Activated CD8-positive, alpha-beta T cell treated with anti-CD3 and anti-CD28 coated beads for 36 hours (primary cell): ENCODE measurements around the gene TLR8. TPM values are rescaled to one million over a fixed set of nuclear protein-coding genes. Genes with fewer than 3 reads are reported as not detected.

Experiments used
- ATAC-seq: fragments of 200-7000 bp; cut with Tn5 transposase; one replicate; pipeline ENCODE4 v1.10.0; 2021; ENCODE audit warnings: mild to moderate bottlenecking, moderate library complexity
- CTCF ChIA-PET: fragments of 350-600 bp; sonication (Branson Sonifier 250); formaldehyde crosslinking; loops from one replicate; lab custom pipeline; 2021; ENCODE audit warnings: antibody characterized with exemption; lab: Charles Lee
- POLR2A ChIA-PET: fragments of 350-600 bp; sonication (Branson Sonifier 250); formaldehyde crosslinking; loops from one replicate; lab custom pipeline; 2021; ENCODE audit warnings: antibody characterized with exemption; lab: Charles Lee
- DNase-seq: peaks from one replicate; pipeline ENCODE4 v3.0.0-alpha.2; 2020
- H3K27ac Mint-ChIP-seq: one replicate; pipeline ENCODE4 v1.8.0; 2021; ENCODE audit warnings: mild to moderate bottlenecking, mixed read lengths
- H3K27me3 Mint-ChIP-seq: one replicate; pipeline ENCODE4 v1.8.0; 2021; ENCODE audit warnings: mixed read lengths
- H3K36me3 Mint-ChIP-seq: one replicate; pipeline ENCODE4 v1.8.0; 2021; ENCODE audit warnings: low read depth, mixed read lengths
- H3K4me1 Mint-ChIP-seq: one replicate; pipeline ENCODE4 v1.8.0; 2021; ENCODE audit warnings: low read depth, mixed read lengths
- H3K4me3 Mint-ChIP-seq: one replicate; pipeline ENCODE4 v1.8.0; 2021; ENCODE audit warnings: mild to moderate bottlenecking, moderate library complexity, mixed read lengths
- H3K9me3 Mint-ChIP-seq: one replicate; pipeline ENCODE4 v1.8.0; 2021; ENCODE audit warnings: mixed read lengths
- intact Hi-C: fragments of 100-400 bp; cut with micrococcal nuclease; formaldehyde crosslinking; loops from one replicate; pipeline ENCODE4 v1.10.0; 2022
- total RNA-seq, 2 experiments: library from RNA; stranded (reverse); gene quantifications; one replicate each; pipeline ENCODE4 v1.2.3, GENCODE V29; 2021
- TF ChIP-seq, protein P1 (sequence below): fragments of 200-600 bp; IDR thresholded peaks from one replicate; pipeline ENCODE4 v1.8.0; 2022; ENCODE audit warnings: antibody characterized with exemption, mild to moderate bottlenecking

Gene TLR8
- total RNA-seq, 2 experiments from 2014 or later, result not detected

DNA sequence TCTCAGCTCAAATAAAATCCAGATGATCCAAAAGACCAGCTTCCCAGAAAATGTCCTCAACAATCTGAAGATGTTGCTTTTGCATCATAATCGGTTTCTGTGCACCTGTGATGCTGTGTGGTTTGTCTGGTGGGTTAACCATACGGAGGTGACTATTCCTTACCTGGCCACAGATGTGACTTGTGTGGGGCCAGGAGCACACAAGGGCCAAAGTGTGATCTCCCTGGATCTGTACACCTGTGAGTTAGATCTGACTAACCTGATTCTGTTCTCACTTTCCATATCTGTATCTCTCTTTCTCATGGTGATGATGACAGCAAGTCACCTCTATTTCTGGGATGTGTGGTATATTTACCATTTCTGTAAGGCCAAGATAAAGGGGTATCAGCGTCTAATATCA, 18.7 kb upstream of the TLR8 start:
- TF ChIP-seq, protein P1, sequence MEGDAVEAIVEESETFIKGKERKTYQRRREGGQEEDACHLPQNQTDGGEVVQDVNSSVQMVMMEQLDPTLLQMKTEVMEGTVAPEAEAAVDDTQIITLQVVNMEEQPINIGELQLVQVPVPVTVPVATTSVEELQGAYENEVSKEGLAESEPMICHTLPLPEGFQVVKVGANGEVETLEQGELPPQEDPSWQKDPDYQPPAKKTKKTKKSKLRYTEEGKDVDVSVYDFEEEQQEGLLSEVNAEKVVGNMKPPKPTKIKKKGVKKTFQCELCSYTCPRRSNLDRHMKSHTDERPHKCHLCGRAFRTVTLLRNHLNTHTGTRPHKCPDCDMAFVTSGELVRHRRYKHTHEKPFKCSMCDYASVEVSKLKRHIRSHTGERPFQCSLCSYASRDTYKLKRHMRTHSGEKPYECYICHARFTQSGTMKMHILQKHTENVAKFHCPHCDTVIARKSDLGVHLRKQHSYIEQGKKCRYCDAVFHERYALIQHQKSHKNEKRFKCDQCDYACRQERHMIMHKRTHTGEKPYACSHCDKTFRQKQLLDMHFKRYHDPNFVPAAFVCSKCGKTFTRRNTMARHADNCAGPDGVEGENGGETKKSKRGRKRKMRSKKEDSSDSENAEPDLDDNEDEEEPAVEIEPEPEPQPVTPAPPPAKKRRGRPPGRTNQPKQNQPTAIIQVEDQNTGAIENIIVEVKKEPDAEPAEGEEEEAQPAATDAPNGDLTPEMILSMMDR, result no peak
- Mint-ChIP-seq H3K4me3 (no peak overlapping the region), H3K27me3 (no peaks in the 10 kb centered on the region), H3K9me3 (no peaks in the 10 kb centered on the region), H3K27ac (no peak overlapping the region), H3K4me1 (peaks cover 29% of the 10 kb centered on the region), H3K36me3 (no peaks in the 10 kb centered on the region)
- POLR2A ChIA-PET, result no interaction called here
- intact Hi-C loops, result no loop called here
- DNase-seq (no peak), ATAC-seq (no peak)
- CTCF ChIA-PET, result interaction anchor here (2.2 kb wide), 1 partner anchor 186 kb away, joined by 5 read pairs; no protein-coding TSS in a partner anchor

DNA sequence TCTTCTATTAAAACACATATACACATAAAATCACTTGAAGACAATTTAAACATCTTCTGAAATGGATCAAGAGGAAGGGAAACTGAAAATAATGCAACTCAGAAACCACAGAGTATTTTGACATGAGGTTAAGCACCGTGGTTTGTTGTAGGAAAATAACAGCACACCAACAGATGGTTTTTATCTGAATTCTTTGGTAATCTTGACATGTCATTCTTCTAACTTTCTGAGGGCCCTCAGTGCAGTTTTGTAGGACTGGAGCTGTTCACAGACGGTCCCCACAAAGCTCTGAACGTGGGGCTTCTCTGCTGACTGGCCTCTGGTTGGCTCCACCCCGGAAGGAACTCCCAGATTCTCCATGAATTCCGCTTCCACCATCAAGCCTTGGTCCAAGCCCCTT, 16.0 kb upstream of the TLR8 start:
- H3K4me1 Mint-ChIP-seq, result peaks cover 33% of the 10 kb centered on the region
- intact Hi-C loops, result loop anchor here (10.0 kb wide), 1 partner anchor 186 kb away; no protein-coding TSS in a partner anchor
- DNase-seq (no peak), ATAC-seq (peak; percentile 58)
- POLR2A ChIA-PET, result interaction anchor here (1.3 to 1.9 kb wide), 2 partner anchors 10 to 79 kb away, joined by 3 to 4 read pairs; no protein-coding TSS in a partner anchor
- TF ChIP-seq, protein P1, result no peak
- H3K36me3 Mint-ChIP-seq, result no peaks in the 10 kb centered on the region
- peak overlapping the region; percentile 60 for H3K27ac Mint-ChIP-seq
- H3K27me3 Mint-ChIP-seq, result no peaks in the 10 kb centered on the region
- H3K9me3 Mint-ChIP-seq, result no peaks in the 10 kb centered on the region
- no peak overlapping the region for H3K4me3 Mint-ChIP-seq
- CTCF ChIA-PET, result interaction anchor here (1.0 to 1.1 kb wide), 2 partner anchors 11 to 76 kb away, joined by 3 read pairs; no protein-coding TSS in a partner anchor

DNA sequence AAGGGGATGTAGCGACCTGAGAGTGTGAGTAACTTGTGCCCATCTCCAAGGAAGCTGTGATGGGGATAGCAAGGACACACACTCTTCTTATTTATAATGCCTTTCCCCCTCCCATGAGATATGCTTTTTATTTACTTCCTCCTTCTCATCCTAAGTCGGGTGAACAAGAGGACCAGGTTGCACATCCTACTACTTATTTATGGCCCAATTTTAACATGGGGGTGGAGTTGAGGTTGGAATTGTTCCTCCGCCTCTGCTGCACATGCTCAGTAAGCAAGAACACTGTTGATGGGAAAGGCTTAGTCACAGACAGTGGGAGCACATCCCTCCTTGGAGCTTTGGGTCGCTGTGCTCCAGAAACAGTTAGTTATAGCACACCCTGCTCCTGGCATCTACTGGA, 15.2 kb upstream of the TLR8 start:
- H3K36me3 Mint-ChIP-seq, result no peaks in the 10 kb centered on the region
- ChIA-PET CTCF (interaction anchor here (0.7 to 1.1 kb wide), 2 partner anchors 10 to 96 kb away, joined by 3 read pairs; no protein-coding TSS in a partner anchor), POLR2A (interaction anchor here (1.0 to 1.9 kb wide), 3 partner anchors 10 to 80 kb away, joined by 3 to 4 read pairs (median 3); no protein-coding TSS in a partner anchor)
- H3K4me3 Mint-ChIP-seq, result no peak overlapping the region
- intact Hi-C loops, result loop anchor here (10.0 kb wide), 1 partner anchor 186 kb away; no protein-coding TSS in a partner anchor
- no peaks in the 10 kb centered on the region for H3K27me3 Mint-ChIP-seq
- no peaks in the 10 kb centered on the region for H3K9me3 Mint-ChIP-seq
- ATAC-seq, result no peak
- DNase-seq, result no peak
- no peak overlapping the region for H3K27ac Mint-ChIP-seq
- H3K4me1 Mint-ChIP-seq, result peaks cover 33% of the 10 kb centered on the region
- TF ChIP-seq, protein P1, result no peak

DNA sequence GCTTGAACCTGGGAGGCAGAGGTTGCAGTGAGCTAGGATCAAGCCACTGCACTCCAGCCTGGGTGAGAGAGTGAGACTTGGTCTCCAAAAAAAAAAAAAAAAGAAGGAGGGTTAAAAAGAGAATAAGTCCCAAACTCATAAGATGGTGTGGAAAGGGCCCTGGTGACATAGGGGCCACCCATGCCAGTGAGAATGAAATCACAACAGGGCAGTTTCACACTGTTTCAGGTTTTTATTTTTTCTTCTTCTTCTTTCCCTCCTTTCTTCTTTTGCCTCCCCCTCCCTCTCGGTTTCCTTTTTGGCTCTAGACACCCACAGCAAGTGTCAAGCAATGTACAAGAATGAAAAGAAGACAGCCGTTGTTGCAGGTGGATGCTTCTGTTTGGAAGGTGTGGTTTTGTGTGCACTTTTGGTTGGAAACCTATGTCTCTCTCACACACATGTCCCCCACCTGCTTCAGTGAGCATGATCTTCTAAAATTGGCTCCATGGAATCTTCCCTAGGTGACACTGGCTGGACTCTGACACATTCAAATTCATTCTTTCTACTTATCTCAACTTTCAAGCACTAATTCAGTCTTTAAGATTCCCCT, 14.4 kb upstream of the TLR8 start:
- CTCF ChIA-PET, result interaction anchor here (2.8 kb wide), 1 partner anchor 78 kb away, joined by 25 read pairs; no protein-coding TSS in a partner anchor
- ATAC-seq (peak; percentile 38), DNase-seq (no peak)
- Mint-ChIP-seq H3K4me3 (no peak overlapping the region), H3K4me1 (peaks cover 33% of the 10 kb centered on the region), H3K9me3 (no peaks in the 10 kb centered on the region), H3K27me3 (no peaks in the 10 kb centered on the region), H3K36me3 (no peaks in the 10 kb centered on the region), H3K27ac (no peak overlapping the region)
- POLR2A ChIA-PET, result interaction anchor here (1.0 to 1.9 kb wide), 3 partner anchors 9 to 81 kb away, joined by 3 to 4 read pairs (median 3); no protein-coding TSS in a partner anchor
- TF ChIP-seq, protein P1, result no peak
- intact Hi-C loops, result loop anchor here (2.0 to 10.0 kb wide), 2 partner anchors 77 to 187 kb away; no protein-coding TSS in a partner anchor

- TF ChIP-seq, protein P1, result no peak
- Mint-ChIP-seq H3K4me3 (no peak overlapping the region), H3K36me3 (no peaks in the 10 kb centered on the region), H3K9me3 (no peaks in the 10 kb centered on the region), H3K27ac (no peak overlapping the region), H3K4me1 (peaks cover 34% of the 10 kb centered on the region), H3K27me3 (no peaks in the 10 kb centered on the region)
- no peak for DNase-seq
- ChIA-PET POLR2A (interaction anchor here (0.6 kb wide), 1 partner anchor 91 kb away, joined by 3 read pairs; no protein-coding TSS in a partner anchor), CTCF (interaction anchor here (2.8 kb wide), 1 partner anchor 78 kb away, joined by 25 read pairs; no protein-coding TSS in a partner anchor)
- intact Hi-C loops, result loop anchor here (2.0 to 10.0 kb wide), 2 partner anchors 78 to 188 kb away; no protein-coding TSS in a partner anchor
- ATAC-seq, result no peak
Measured at GRCh38 chrX:12892716-12893115, 13.7 kb upstream of the TLR8 start.
